ENCODE measurements around the gene RNF13.

GRCh38 chr3:149809699-149810098 lies 3.3 kb upstream of the RNF13 start:
- TF ChIP-seq CTCF (IDR thresholded peaks at IDR 0.05; ENCODE audit: extremely low read depth in 1 of 2, insufficient read depth in 1 of 2, low read depth in 1 of 2, low read length in 2 of 2) (no peak), POLR2AphosphoS5 (IDR thresholded peaks at IDR 0.05; ENCODE audit: insufficient read depth, low read depth, low read length) (no peak), JUN (IDR thresholded peaks at IDR 0.05; ENCODE audit: borderline replicate concordance, insufficient read depth, insufficient read length, low read depth) (no peak), MYC (IDR thresholded peaks at IDR 0.05; ENCODE audit: low read depth, low read length) (no peak), POLR2A (IDR thresholded peaks at IDR 0.05; ENCODE audit: low read depth, low read length) (no peak)

All from endothelial cell of umbilical vein (primary cell).